GM18907 (cell line): ENCODE results near the gene PIK3CD.
"Not testable (repeated sequence)": the region's sequence is repeated elsewhere in the genome, so short reads cannot be mapped to it uniquely, and the experiment has no call there.

Experiments
- ATAC-seq: cut with Tn5 transposase; IDR thresholded peaks from one replicate; pipeline ENCODE4 v1.9.1; 2021; ENCODE audit warnings: mild to moderate bottlenecking, moderate library complexity; ENCODE audit not compliant: unreplicated experiment

PIK3CD gene

GRCh38 chr1:9731561-9731960, 80.0 kb downstream of the PIK3CD start:
- no peak for ATAC-seq

GRCh38 chr1:9732123-9732971, 80.8 kb downstream of the PIK3CD start:
- no peak for ATAC-seq

- no peak for ATAC-seq
Measured at GRCh38 chr1:9733160-9733789, 81.7 kb downstream of the PIK3CD start.

GRCh38 chr1:9735800-9736199, 84.3 kb downstream of the PIK3CD start:
- ATAC-seq = no peak

GRCh38 chr1:9736241-9736640, 84.7 kb downstream of the PIK3CD start:
- no peak for ATAC-seq

- no peak for ATAC-seq
Measured at GRCh38 chr1:9737057-9737456, 85.5 kb downstream of the PIK3CD start.

GRCh38 chr1:9737671-9738070, 86.1 kb downstream of the PIK3CD start:
- no peak for ATAC-seq

GRCh38 chr1:9744106-9744799, 92.7 kb downstream of the PIK3CD start:
- no peak for ATAC-seq

GRCh38 chr1:9746211-9746610, 94.7 kb downstream of the PIK3CD start:
- no peak for ATAC-seq

- no peak for ATAC-seq
Measured at GRCh38 chr1:9746651-9747050, 95.1 kb downstream of the PIK3CD start.

- not testable (repeated sequence) for ATAC-seq
Measured at GRCh38 chr1:9748391-9748790, 96.9 kb downstream of the PIK3CD start.

- ATAC-seq = no peak
Measured at GRCh38 chr1:9749361-9749760, 97.8 kb downstream of the PIK3CD start.

- ATAC-seq = no peak
Measured at GRCh38 chr1:9751971-9752370, 100.4 kb downstream of the PIK3CD start.

GRCh38 chr1:9753121-9753531, 101.6 kb downstream of the PIK3CD start:
- ATAC-seq = no peak

- ATAC-seq = no peak
Measured at GRCh38 chr1:9755441-9755995, 104.0 kb downstream of the PIK3CD start.

GRCh38 chr1:9758559-9759121, 107.1 kb downstream of the PIK3CD start:
- no peak for ATAC-seq

GRCh38 chr1:9759939-9760338, 108.4 kb downstream of the PIK3CD start:
- ATAC-seq = no peak

- ATAC-seq = no peak
Measured at GRCh38 chr1:9760824-9761223, 109.3 kb downstream of the PIK3CD start.

GRCh38 chr1:9761855-9762254, 110.3 kb downstream of the PIK3CD start:
- no peak for ATAC-seq

- not testable (repeated sequence) for ATAC-seq
Measured at GRCh38 chr1:9762446-9762845, 110.9 kb downstream of the PIK3CD start.

- ATAC-seq = no peak
Measured at GRCh38 chr1:9763914-9764313, 112.4 kb downstream of the PIK3CD start.
